Measurements from ENCODE around the gene ZC3HAV1. TPM values are rescaled to one million over a fixed set of nuclear protein-coding genes. Genes with fewer than 3 reads are reported as not detected.
"Not testable (repeated sequence)": the region's sequence is repeated elsewhere in the genome, so short reads cannot be mapped to it uniquely, and the experiment has no call there.

ZC3HAV1 gene
- total RNA-seq, 2 experiments from 2014 or later, result 78.5 to 80.7 TPM

GRCh38 chr7:139071680-139072079, 37.8 kb downstream of the ZC3HAV1 start:
- ChIA-PET POLR2A (interaction anchor here (0.6 to 1.1 kb wide), 2 partner anchors 13 to 23 kb away, joined by 3 to 4 read pairs; no protein-coding TSS in a partner anchor), CTCF (interaction anchor here (1.2 kb wide), 1 partner anchor 56 kb away, joined by 4 read pairs; no protein-coding TSS in a partner anchor)

DNA sequence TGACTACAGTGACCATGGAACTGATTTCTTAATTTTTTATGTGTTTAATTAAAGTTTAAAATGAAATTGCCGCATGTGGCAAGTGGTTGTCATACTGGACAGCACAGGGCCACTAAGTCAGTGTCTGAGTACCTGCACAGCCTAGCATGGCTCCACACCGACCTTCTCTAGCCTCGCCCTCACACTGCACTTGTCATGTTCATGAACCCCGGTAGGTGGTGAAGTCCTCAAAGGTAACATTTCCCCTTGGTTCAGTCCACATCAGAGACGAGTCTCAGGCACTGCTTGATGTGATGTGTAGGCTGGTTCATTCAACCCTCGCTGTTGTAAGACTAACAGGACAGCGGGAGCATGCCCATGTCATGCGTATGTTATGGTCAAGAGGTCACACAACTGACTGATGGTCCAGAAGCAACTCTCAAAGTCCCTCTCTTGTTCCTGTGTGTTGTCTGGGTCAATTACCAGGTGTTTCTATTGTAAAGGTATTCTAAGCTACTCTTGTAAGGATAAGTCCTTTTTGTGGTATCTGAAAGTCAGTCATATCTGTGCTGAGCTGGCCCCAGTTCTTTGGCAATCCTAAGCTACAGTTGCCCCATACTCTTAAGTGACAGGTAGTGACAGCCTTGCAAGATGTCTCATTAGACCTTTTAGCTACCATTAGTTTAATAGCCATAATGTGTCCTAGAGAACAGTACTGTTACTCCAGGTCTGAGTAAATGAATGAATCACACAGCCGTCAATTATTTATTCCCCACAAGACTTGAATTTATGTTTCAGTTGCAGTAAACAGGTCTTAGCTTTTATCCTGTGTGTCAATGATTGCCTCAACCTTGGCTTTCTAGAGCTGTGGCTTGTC, 40.7 kb downstream of the ZC3HAV1 start:
- POLR2A ChIA-PET, result no interaction called here
- CTCF ChIA-PET, result interaction anchor here (0.9 to 1.5 kb wide), 2 partner anchors 43 to 182 kb away, joined by 3 read pairs; no protein-coding TSS in a partner anchor

DNA sequence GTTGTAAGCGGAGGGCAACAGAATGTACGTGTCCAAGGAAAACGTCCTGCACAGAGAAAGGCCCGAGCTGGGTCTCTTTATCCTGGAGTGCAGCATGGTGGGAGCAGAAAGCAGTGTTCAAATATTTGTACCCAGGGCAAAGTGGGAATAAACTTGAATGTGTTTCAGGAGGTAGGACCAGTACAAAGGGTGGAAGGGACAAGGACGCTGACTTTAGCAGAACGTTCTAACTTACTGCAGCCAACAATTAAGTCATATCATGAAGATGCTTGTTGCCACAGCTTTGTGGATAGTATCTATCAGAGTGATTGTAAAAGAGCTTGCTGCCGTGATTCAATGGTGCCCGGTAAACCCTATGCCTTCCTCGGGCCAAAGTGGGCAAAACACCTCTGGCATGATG, 43.2 kb downstream of the ZC3HAV1 start:
- POLR2A ChIA-PET, result no interaction called here

GRCh38 chr7:139065323-139065722, 44.2 kb downstream of the ZC3HAV1 start:
- POLR2A ChIA-PET, result no interaction called here
- CTCF ChIA-PET, result interaction anchor here (0.9 kb wide), 1 partner anchor 10 kb away, joined by 4 read pairs; no protein-coding TSS in a partner anchor

More for the DNA sequence above, 43.2 kb downstream of the ZC3HAV1 start:
- CTCF ChIA-PET, result interaction anchor here (1.0 kb wide), 1 partner anchor 44 kb away, joined by 3 read pairs; no protein-coding TSS in a partner anchor

DNA sequence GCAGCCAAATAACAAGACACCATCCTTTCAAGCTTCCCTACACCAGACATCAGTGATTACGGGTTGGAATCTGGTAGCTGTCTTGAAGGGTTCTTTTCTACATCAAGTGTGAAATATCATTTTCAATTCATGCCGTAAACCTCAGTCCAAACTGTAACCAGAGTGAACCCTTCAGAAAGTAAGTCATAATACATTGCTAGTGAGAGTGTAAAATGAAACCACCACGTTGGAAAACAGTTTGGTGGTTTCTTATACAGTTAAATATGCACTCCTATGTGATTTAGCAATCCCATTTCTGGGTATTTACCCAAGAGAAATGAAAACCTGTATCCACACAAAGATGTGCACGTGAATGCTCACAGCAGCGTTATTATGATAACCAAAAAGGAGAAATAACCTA, 48.1 kb downstream of the ZC3HAV1 start:
- ChIA-PET CTCF (no interaction called here), POLR2A (no interaction called here)

DNA sequence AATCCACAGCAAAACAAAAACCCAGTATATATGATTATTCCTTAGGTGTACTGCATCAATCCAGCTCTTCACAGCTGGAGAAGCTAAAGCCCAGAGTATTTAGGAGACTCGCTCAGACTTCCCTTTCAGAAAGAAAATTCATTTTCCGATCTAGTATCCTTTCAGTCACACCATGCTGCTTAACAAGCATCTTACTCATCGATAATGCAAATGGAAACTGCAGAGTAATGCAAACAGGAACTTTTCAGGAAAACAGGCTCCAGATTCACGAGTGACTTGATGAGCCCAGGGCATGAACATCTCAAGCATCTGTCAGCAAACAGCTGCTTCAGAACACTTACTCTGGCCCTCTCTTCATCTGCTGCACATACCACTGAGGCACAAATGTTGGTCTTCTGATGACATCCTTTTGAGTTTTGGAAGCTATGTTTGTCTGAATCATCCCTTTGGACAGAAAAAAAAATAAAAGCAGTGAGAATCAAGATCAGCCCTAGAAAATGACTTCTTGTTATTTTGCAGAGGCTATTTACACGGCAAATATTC, 48.8 kb downstream of the ZC3HAV1 start:
- ChIA-PET CTCF (interaction anchor here (1.3 kb wide), 1 partner anchor 43 kb away, joined by 3 read pairs; no protein-coding TSS in a partner anchor), POLR2A (interaction anchor here (0.6 kb wide), 2 partner anchors 49 to 100 kb away, joined by 4 to 8 read pairs; no protein-coding TSS in a partner anchor)

DNA sequence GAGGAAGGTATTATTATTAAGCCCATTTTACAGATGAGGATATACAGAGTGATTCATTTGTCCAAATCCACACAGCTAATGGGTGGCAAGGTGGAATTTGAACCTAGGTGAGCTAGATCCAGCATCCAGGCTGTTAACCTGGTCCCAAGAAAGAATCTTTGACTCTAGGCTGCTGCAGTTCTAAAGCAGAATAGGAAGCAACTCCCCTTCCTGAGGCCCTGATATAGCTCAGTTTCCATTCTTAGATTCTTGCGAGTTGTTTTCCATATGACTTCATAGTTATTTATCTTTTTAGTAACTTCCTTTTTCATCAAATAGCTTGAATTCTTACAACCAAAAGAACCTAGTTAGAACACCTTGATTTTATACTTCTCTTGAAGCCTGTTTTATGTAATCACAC, 49.6 kb downstream of the ZC3HAV1 start:
- POLR2A ChIA-PET, result interaction anchor here (0.6 kb wide), 2 partner anchors 48 to 101 kb away, joined by 4 to 8 read pairs; no protein-coding TSS in a partner anchor
- CTCF ChIA-PET, result interaction anchor here (1.3 to 2.1 kb wide), 2 partner anchors 15 to 43 kb away, joined by 3 to 8 read pairs; no protein-coding TSS in a partner anchor

GRCh38 chr7:139058943-139059342, 50.6 kb downstream of the ZC3HAV1 start:
- POLR2A ChIA-PET, result no interaction called here
- CTCF ChIA-PET, result interaction anchor here (2.1 kb wide), 1 partner anchor 16 kb away, joined by 8 read pairs; no protein-coding TSS in a partner anchor

DNA sequence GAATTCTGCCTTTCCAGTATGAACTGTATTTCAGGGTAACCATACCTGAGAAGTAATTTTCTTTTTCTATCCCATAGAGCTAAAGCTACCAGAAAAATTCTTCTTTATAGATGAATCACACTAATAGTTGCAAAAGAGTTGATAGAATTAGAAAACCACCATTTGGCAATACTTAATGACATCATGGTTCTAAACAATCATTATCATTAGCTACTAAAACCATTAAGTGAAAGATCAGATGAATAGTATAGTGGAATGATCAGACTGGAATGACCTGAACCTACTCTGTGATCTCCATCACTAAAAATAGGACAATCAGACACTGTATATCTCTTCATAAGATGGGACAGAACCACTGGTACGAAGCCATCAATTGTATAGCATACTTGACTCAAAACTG, 53.8 kb downstream of the ZC3HAV1 start:
- ChIA-PET POLR2A (no interaction called here), CTCF (no interaction called here)

DNA sequence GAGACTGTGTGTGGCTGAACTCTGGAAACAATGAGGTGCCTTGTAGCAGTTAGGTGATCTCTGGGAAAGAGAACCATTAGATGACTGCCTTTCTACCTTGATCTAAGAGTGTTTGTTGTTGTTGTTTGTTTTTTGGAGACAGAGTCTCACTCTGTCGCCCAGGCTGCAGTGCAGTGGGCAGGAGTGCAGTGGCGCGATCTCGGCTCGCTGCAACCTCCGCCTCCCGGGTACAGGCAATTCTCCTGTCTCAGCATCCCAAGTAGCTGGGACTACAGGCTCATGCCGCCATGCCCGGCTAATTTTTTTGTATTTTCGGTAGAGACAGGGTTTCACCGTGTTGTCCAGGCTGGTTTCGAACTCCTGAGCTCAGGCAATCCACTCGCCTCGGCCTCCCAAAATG, 54.9 kb downstream of the ZC3HAV1 start:
- CTCF ChIA-PET, result interaction anchor here (1.2 kb wide), 1 partner anchor 20 kb away, joined by 3 read pairs; no protein-coding TSS in a partner anchor
- POLR2A ChIA-PET, result not testable (repeated sequence)

- CTCF ChIA-PET, result interaction anchor here (0.8 to 1.8 kb wide), 3 partner anchors 20 to 160 kb away, joined by 3 to 5 read pairs (median 3); no protein-coding TSS in a partner anchor
Measured at GRCh38 chr7:139054101-139054500, 55.4 kb downstream of the ZC3HAV1 start.

DNA sequence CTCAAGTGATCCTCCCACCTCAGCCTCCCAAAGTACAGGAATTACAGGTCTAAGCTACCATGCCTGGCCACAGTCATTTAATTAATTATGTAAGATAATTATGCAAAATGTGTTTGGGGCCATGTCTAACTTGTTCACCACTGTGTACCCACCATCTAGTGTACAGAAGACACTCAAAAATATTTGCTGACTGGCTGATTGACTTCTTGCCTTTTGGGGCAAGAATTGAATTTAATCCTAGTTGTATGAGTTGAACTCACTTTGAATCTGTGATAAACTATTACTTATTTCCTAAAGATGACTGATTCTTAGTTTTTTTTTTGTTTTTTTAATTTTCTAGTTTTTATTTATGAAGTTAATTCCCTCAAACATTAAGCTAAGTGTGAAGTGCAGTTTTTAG, 57.9 kb downstream of the ZC3HAV1 start:
- ChIA-PET POLR2A (no interaction called here), CTCF (interaction anchor here (0.7 kb wide), 1 partner anchor 74 kb away, joined by 4 read pairs; no protein-coding TSS in a partner anchor)

More at GRCh38 chr7:139054101-139054500, 55.4 kb downstream of the ZC3HAV1 start:
- POLR2A ChIA-PET, result no interaction called here

- ChIA-PET CTCF (interaction anchor here (1.7 kb wide), 1 partner anchor 25 kb away, joined by 4 read pairs; no protein-coding TSS in a partner anchor), POLR2A (no interaction called here)
Measured at GRCh38 chr7:139049936-139050335, 59.6 kb downstream of the ZC3HAV1 start.

GRCh38 chr7:139049111-139049510, 60.4 kb downstream of the ZC3HAV1 start:
- POLR2A ChIA-PET, result no interaction called here

GRCh38 chr7:139047970-139048369, 61.5 kb downstream of the ZC3HAV1 start:
- ChIA-PET CTCF (no interaction called here), POLR2A (no interaction called here)

More at GRCh38 chr7:139049111-139049510, 60.4 kb downstream of the ZC3HAV1 start:
- CTCF ChIA-PET, result interaction anchor here (1.7 kb wide), 1 partner anchor 26 kb away, joined by 4 read pairs; no protein-coding TSS in a partner anchor

DNA sequence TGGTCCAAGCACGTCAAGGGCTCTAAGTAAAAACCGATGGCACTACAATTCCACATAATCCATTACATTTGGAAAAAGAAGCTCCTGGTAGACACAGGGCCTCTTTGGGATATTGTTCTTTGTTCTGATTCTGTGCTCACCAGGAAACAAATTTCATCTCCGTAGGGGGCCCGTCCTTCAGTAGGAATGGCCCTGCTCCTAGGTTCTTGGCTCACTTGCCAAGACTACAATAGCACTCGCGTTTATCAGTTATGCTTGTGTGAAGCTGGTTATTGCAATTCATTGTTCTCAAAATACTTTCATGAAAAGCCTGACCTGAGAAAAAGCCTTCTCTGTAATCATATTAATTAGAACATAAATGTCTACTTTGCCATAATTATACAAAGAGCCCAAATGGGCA, 63.4 kb downstream of the ZC3HAV1 start:
- ChIA-PET CTCF (interaction anchor here (0.7 to 1.7 kb wide), 2 partner anchors 29 kb away, joined by 4 read pairs; no protein-coding TSS in a partner anchor), POLR2A (no interaction called here)

- ChIA-PET CTCF (interaction anchor here (1.7 kb wide), 1 partner anchor 30 kb away, joined by 4 read pairs; no protein-coding TSS in a partner anchor), POLR2A (interaction anchor here (0.6 kb wide), 1 partner anchor 18 kb away, joined by 3 read pairs; no protein-coding TSS in a partner anchor)
Measured at GRCh38 chr7:139044813-139045794, 64.4 kb downstream of the ZC3HAV1 start.
